ENCODE measurements around the gene CKMT2.

DNA sequence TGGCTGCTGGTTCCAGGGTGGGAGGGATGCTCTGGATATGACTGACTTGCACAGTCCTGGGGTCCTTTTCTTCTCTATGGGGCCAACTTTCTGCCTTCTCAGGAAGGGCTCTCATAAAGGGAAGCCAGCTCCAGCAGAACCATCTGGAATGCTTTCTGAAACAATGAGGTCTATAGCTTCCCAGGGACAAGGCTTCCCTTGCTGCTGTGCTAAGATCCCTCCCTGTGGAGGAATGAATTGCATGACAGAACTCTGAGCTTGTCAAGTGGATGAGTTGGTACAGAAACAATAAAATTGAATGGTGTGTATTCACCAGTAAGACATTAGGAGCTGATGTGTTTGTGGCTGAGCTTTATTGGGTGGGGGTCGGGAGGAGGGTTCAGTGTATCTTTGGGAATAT lies 19.8 kb downstream of the CKMT2 start:
- TF ChIP-seq CTCF (IDR thresholded peaks at IDR 0.05; ENCODE audit: poor library complexity): no peak
- no peak for TF ChIP-seq EZH2 (IDR thresholded peaks at IDR 0.05; ENCODE audit: borderline replicate concordance)

Measured in hepatocyte (in vitro differentiated cells).